Suprapubic skin (tissue), 4 donors: ENCODE measurements around the gene TSPOAP1. TPM values are rescaled to one million over a fixed set of nuclear protein-coding genes. Genes with fewer than 3 reads are reported as not detected.
A peak's percentile ranks its signal among the peaks of the same experiment; 100 is the strongest.

Source experiments
- DNase-seq, 2 donors: peaks; one replicate each; pipeline ENCODE4 v3.0.0-alpha.2; 2019; ENCODE audit warnings: low spot score in 2 of 2
- H3K27ac ChIP-seq: fragments of 200-600 bp; sonication (generic); one replicate; pipeline ENCODE4 v1.5.1; 2019
- H3K27me3 ChIP-seq: fragments of 200-600 bp; sonication (generic); one replicate; pipeline ENCODE4 v1.5.1; 2019
- H3K36me3 ChIP-seq: fragments of 200-600 bp; sonication (generic); one replicate; pipeline ENCODE4 v1.5.1; 2019
- H3K4me1 ChIP-seq: fragments of 200-600 bp; sonication (generic); one replicate; pipeline ENCODE4 v1.5.1; 2019
- H3K4me3 ChIP-seq: fragments of 200-600 bp; sonication (generic); one replicate; pipeline ENCODE4 v1.5.1; 2019; ENCODE audit warnings: mild to moderate bottlenecking
- H3K9me3 ChIP-seq: fragments of 200-600 bp; sonication (generic); one replicate; pipeline ENCODE4 v1.5.1; 2019
- EP300 ChIP-seq: sonication (generic); formaldehyde crosslinking; IDR thresholded peaks from one replicate; pipeline ENCODE4 v1.6.1; 2017; ENCODE audit warnings: antibody characterized with exemption
- POLR2A ChIP-seq, 2 donors: fragments of 450-650 bp; IDR thresholded peaks; one replicate each; pipeline ENCODE4 v1.6.1; 2017; ENCODE audit warnings: antibody characterized with exemption in 2 of 2, mild to moderate bottlenecking in 2 of 2, moderate library complexity in 2 of 2
- POLR2AphosphoS5 ChIP-seq, 3 donors: sonication (generic); formaldehyde crosslinking; IDR thresholded peaks; one replicate each; pipeline ENCODE4 v1.6.1; 2017; ENCODE audit warnings: antibody characterized with exemption in 3 of 3
- WGBS: methylation state at CpG from one replicate; pipeline ENCODE4 v1.1.5; 2018; 5-methylcytosine and 5-hydroxymethylcytosine counted together
- total RNA-seq, 4 donors: library from RNA; depleted of rRNA; stranded (reverse); fragments of >200 nt; gene quantifications; one replicate each; pipeline ENCODE4 v1.1.0, GENCODE V29; 2016
- TF ChIP-seq, protein P1 (sequence below), 2 donors: fragments of 200-600 bp in 1 of 2; fragments of 450-650 bp in 1 of 2; sonication (generic) in 1 of 2; IDR thresholded peaks; one replicate each; pipeline ENCODE4 v1.5.1; 2016 to 2019; ENCODE audit warnings: antibody characterized with exemption in 2 of 2, mild to moderate bottlenecking in 1 of 2, moderate library complexity in 1 of 2

The TSPOAP1 gene
- total RNA-seq, 4 donors from 2014 or later = 6.8 to 26.9 (median 12.4) TPM

DNA sequence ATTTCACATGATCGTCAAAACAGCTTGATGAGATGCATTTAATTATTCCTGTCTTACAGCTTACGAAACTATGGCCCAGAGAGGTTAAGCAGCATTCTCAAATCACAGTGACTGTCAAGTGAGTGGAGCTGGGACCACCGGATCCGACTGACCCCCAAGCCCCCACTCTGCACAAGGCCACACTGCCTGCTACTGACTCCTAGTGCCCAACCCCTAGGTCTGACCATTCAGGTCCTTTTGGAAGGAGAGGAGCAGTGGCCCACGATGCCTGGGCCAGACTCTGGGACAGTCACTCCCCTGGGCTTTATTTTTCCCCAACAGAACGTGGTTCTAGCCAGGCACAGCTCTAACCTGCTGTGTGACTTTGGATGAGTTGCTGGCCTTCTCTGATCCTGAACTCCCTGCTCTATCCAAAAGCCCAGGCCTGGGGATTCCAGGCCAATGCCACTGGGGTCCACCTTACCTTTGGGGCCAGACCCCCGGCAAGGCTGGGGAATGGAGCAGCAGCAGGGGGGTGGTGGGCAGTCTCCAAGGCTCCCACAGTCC, 9.9 kb downstream of the TSPOAP1 start:
- Histone ChIP-seq H3K4me3 (no peak overlapping the region), H3K36me3 (no peaks in the 10 kb centered on the region), H3K27me3 (no peaks in the 10 kb centered on the region), H3K4me1 (peaks cover 4% of the 10 kb centered on the region), H3K9me3 (no peaks in the 10 kb centered on the region), H3K27ac (no peak overlapping the region)
- no peak for TF ChIP-seq POLR2A (IDR thresholded peaks at IDR 0.05)
- 72% methylated on average over 6 of the region's 7 CpGs for WGBS
- peak in 1 of 2 donors; percentile 51 for DNase-seq

DNA sequence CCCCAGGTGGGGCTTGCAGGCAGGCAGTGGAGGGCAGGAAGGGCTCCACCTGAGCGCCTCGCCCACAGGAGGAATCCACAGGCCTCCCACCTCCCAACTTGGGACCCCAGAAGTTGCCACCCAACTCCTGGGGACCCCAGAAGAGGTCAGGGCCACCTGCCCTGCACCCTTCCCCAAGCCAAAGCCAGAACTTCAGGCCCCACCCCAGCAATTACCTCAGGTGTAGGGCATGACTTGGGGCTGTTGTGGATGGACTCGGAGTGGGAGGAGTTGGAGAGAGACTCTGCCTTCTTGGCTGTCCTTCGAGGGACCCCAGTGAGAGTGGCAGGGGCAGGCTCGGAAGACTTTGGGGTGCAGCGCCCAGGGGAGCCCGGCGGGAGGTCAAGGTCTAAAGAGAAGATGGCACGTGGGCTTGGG, 10.5 kb downstream of the TSPOAP1 start:
- DNase-seq = peak; percentile 50 to 60
- Histone ChIP-seq H3K27me3 (no peaks in the 10 kb centered on the region), H3K36me3 (no peaks in the 10 kb centered on the region), H3K4me3 (no peak overlapping the region), H3K9me3 (no peaks in the 10 kb centered on the region), H3K27ac (no peak overlapping the region), H3K4me1 (peaks cover 2% of the 10 kb centered on the region)
- 93% methylated on average over 7 of the region's 9 CpGs for WGBS
- no peak for TF ChIP-seq EP300
- no peak for TF ChIP-seq POLR2AphosphoS5 (IDR thresholded peaks at IDR 0.05)
- TF ChIP-seq, protein P1, sequence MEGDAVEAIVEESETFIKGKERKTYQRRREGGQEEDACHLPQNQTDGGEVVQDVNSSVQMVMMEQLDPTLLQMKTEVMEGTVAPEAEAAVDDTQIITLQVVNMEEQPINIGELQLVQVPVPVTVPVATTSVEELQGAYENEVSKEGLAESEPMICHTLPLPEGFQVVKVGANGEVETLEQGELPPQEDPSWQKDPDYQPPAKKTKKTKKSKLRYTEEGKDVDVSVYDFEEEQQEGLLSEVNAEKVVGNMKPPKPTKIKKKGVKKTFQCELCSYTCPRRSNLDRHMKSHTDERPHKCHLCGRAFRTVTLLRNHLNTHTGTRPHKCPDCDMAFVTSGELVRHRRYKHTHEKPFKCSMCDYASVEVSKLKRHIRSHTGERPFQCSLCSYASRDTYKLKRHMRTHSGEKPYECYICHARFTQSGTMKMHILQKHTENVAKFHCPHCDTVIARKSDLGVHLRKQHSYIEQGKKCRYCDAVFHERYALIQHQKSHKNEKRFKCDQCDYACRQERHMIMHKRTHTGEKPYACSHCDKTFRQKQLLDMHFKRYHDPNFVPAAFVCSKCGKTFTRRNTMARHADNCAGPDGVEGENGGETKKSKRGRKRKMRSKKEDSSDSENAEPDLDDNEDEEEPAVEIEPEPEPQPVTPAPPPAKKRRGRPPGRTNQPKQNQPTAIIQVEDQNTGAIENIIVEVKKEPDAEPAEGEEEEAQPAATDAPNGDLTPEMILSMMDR (IDR thresholded peaks at IDR 0.05) = no peak
- TF ChIP-seq POLR2A (IDR thresholded peaks at IDR 0.05) = no peak

DNA sequence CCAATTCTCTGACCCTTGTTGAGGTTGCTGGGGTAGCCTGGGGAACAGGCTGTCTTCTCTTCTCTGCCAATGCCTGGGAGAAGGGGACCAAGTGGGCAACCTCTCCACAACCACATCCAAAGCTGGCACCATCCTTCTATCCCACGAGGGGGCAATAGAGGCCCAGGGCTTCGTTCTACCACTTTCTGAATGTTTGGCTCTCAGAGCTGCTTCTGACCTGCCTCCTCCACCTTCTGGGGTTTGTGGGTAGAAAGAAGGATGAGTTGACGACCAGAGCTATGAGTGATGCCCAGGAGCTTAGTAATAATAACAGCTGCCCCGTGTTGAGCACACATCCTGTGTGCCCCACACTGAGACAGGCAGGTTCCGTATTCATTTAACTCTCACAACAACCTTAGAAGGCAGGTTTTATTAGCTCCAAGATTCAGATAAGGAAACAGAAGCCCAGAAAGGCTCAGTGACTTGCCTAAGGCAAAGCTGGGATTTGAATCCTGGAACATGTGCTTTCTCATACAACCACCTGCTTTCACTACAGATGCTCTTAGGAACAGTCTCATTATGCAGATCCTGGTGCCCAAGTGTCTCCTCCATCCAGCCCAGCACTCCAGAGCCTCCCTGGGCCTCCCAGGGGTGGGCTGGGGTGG, 11.1 kb downstream of the TSPOAP1 start:
- Histone ChIP-seq H3K9me3 (no peaks in the 10 kb centered on the region), H3K36me3 (no peaks in the 10 kb centered on the region), H3K27ac (no peak overlapping the region), H3K27me3 (no peaks in the 10 kb centered on the region), H3K4me3 (no peak overlapping the region), H3K4me1 (peaks cover 2% of the 10 kb centered on the region)
- no peak for TF ChIP-seq EP300
- TF ChIP-seq, protein P1 (IDR thresholded peaks at IDR 0.05) = peak; percentile 20 to 56
- 32% methylated on average over 5 of the region's 5 CpGs for WGBS
- DNase-seq = peak; percentile 61 to 70

DNA sequence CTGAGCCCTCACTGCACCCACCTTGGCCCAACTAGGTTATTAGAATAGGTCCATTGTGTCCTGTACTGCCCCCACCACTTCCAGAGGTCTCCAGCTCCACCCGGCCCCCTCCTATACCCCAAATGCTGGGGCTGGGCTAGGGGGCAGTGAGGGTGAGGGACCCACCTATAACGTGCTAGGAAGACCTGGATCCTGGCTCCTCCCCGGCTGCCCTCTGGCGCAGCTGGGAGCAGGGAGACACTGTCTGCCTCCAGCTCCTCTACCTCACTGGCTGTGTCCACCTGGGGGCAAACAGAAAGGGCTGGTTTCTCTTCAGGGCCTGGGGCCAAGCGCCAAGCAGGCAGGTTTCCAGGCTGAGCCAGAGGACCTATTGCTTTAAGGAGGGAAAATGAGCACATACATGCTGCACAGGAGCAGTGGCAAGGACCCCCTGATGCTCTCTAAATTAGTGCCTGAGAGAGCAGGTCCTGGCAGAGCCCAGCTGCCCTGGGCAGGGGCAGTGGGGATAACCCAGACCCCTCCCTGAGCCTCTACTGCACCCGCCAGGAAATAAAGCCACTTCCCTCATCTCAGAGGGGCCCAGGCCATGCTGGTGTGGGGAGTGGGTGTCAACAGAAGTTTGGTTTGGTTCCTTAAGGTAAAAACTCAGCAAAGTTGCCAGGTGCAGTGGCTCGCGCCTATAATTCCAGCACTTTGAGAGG, 12.2 kb downstream of the TSPOAP1 start:
- WGBS = 93% methylated on average over 7 of the region's 8 CpGs
- no peak overlapping the region for H3K4me3 ChIP-seq
- peak; percentile 34 to 65 for DNase-seq
- no peak overlapping the region for H3K27ac ChIP-seq
- H3K9me3 ChIP-seq = no peaks in the 10 kb centered on the region
- H3K4me1 ChIP-seq = peaks cover 2% of the 10 kb centered on the region
- H3K27me3 ChIP-seq = no peaks in the 10 kb centered on the region
- TF ChIP-seq EP300 (no peak), POLR2AphosphoS5 (IDR thresholded peaks at IDR 0.05) (no peak), POLR2A (IDR thresholded peaks at IDR 0.05) (no peak)
- TF ChIP-seq, protein P1 (IDR thresholded peaks at IDR 0.05) = no peak
- H3K36me3 ChIP-seq = no peaks in the 10 kb centered on the region

DNA sequence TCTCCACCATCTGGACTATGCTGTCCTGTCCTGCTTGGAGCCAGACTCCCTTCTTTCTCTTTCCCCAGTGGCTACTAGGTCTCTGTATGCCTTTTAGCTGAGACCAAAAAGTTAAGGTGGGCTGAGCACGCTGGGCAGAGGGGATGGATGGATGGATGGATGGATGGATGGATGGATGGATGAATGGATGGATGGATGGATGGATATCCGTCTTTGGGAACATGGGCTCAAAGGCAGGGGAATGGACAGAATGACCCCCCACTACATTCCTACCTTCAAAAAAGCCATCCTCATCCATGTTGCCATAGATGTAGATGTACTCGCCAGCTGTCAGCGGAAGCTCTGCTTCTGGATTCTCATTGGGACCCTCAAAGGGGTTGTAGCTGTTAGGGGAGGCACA, 12.8 kb downstream of the TSPOAP1 start:
- whole genome bisulfite sequencing = 93% methylated on average over 4 of the region's 4 CpGs
- Histone ChIP-seq H3K27me3 (no peaks in the 10 kb centered on the region), H3K27ac (no peak overlapping the region), H3K36me3 (no peaks in the 10 kb centered on the region), H3K4me3 (no peak overlapping the region), H3K9me3 (no peaks in the 10 kb centered on the region), H3K4me1 (peaks cover 2% of the 10 kb centered on the region)
- DNase-seq = no peak
- TF ChIP-seq EP300 = no peak
- TF ChIP-seq, protein P1 (IDR thresholded peaks at IDR 0.05) = no peak
- no peak for TF ChIP-seq POLR2A (IDR thresholded peaks at IDR 0.05)
- TF ChIP-seq POLR2AphosphoS5 (IDR thresholded peaks at IDR 0.05) = no peak
